ENCODE data around the gene PRL.

DNA sequence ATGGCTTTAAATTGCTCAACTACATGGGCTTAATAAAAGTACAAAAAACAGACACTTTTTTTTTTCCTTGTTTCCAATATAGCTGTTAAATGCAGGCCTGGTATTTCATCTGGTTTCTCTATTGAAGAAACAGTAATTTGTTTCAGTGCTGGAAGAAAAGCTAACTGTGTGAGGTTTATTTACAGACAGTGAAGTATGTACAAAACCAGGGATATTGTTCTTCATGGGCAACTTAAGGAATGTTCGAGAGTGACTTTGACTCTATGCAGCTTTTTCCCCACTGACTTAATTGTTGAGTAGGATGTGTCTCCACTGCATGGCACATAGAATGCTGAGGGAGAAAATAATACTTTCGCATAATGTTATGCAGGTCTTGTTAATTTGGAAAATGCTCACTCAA lies 31.0 kb upstream of the PRL start:
- TF ChIP-seq, protein P1, sequence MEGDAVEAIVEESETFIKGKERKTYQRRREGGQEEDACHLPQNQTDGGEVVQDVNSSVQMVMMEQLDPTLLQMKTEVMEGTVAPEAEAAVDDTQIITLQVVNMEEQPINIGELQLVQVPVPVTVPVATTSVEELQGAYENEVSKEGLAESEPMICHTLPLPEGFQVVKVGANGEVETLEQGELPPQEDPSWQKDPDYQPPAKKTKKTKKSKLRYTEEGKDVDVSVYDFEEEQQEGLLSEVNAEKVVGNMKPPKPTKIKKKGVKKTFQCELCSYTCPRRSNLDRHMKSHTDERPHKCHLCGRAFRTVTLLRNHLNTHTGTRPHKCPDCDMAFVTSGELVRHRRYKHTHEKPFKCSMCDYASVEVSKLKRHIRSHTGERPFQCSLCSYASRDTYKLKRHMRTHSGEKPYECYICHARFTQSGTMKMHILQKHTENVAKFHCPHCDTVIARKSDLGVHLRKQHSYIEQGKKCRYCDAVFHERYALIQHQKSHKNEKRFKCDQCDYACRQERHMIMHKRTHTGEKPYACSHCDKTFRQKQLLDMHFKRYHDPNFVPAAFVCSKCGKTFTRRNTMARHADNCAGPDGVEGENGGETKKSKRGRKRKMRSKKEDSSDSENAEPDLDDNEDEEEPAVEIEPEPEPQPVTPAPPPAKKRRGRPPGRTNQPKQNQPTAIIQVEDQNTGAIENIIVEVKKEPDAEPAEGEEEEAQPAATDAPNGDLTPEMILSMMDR (IDR thresholded peaks at IDR 0.05; ENCODE audit: insufficient read depth, low read depth, low read length): no peak
- no peak for TF ChIP-seq EZH2 (IDR thresholded peaks at IDR 0.05; ENCODE audit: insufficient read depth, low read length)

All from astrocyte (in vitro differentiated cells and primary cell).